Raji (cell line): ENCODE measurements around the gene GOLGA8H.
"Not testable (repeated sequence)": the region's sequence is repeated elsewhere in the genome, so short reads cannot be mapped to it uniquely, and the experiment has no call there.

Source experiments
- POLR2A ChIP-seq: IDR thresholded peaks from 2 replicates; pipeline ENCODE4 v1.6.1; 2011; ENCODE audit warnings: low read depth, low read length, control low read depth; ENCODE audit not compliant: insufficient read depth

The GOLGA8H gene

GRCh38 chr15:30603796-30604195 is at the start of gene GOLGA8H:
GOLGA8H (plus strand) TSS chr15:30604028; CDS start chr15:30604126, 98 bp downstream.
- not testable (repeated sequence) for TF ChIP-seq POLR2A

DNA sequence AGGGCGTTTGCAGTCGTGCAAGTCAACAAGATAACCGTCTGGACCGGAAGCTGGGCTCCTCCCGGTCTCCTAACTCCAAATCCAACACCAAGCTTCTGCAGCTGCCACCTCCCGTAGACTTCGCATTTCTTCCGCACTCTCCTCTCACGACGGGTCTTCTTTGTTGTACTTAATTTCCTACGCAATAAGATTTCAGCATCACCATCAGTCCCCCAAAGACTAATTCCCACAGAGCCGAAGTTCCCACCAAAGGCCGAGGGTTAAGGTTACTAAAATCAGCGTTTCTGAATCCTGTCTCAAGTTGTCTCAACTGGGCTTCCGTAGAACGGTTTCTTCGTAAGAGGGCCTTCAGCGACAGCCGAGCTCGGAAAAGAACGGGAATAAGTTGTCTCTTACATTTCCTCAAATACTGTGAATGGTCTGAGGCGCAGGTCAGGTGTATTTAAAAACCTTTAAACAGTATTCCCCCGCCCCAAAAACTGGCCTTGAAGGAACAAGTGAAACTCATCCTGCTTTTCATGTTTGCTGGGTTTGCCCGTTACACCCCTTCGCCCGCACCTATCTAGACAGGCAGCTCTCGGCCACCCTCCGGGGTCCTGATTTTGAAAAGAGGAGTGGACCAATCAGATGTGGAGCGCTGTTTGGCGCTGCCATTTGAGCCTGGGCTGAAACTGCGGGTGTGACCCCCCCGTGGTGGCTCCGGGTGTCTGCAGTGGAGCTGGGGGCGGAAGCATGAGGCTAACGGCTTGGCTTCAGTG is 21.8 kb downstream of the GOLGA8H start, which contains the start of gene ARHGAP11B:
TSS of gene ARHGAP11B (plus strand) at position 693 of the 758 bp plus-strand sequence.
- TF ChIP-seq POLR2A = peak; percentile 12; the same call in 1 of the 2 replicates

- no peak for TF ChIP-seq POLR2A
Measured at GRCh38 chr15:30650012-30650929, 46.4 kb downstream of the GOLGA8H start.
